ENCODE results near the gene VAC14.

DNA sequence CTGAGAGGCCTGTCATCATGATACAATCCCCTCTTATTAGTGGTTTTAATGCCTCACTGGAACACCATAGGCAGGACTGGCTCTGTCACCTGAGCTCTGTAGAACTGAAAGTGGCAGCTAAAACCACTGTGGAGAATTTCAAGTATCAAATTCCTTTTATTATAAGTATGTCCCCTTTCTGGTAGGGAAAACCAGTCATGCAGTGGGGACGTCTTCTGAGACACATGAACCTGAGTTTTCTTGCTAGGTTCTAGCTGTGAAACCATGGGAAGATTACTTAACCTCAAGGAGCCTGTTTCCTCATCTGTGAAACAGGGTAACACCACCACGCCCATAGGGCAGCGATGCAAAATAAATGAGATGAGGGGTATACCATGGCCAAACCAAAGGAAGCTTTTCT is 4.7 kb downstream of the VAC14 start:
- TF ChIP-seq, protein P1, sequence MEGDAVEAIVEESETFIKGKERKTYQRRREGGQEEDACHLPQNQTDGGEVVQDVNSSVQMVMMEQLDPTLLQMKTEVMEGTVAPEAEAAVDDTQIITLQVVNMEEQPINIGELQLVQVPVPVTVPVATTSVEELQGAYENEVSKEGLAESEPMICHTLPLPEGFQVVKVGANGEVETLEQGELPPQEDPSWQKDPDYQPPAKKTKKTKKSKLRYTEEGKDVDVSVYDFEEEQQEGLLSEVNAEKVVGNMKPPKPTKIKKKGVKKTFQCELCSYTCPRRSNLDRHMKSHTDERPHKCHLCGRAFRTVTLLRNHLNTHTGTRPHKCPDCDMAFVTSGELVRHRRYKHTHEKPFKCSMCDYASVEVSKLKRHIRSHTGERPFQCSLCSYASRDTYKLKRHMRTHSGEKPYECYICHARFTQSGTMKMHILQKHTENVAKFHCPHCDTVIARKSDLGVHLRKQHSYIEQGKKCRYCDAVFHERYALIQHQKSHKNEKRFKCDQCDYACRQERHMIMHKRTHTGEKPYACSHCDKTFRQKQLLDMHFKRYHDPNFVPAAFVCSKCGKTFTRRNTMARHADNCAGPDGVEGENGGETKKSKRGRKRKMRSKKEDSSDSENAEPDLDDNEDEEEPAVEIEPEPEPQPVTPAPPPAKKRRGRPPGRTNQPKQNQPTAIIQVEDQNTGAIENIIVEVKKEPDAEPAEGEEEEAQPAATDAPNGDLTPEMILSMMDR (conservative IDR thresholded peaks at IDR 0.05; ENCODE audit: low read depth, low read length): no peak
- TF ChIP-seq EZH2phosphoT487 (IDR thresholded peaks at IDR 0.05; ENCODE audit: borderline replicate concordance, low read length): no peak
- TF ChIP-seq EZH2 (IDR thresholded peaks at IDR 0.05; ENCODE audit: low read length, unreplicated experiment): no peak
